ENCODE results near the gene HOXD10.

Gene HOXD10

GRCh38 chr2:176160251-176160985 is 43.8 kb downstream of the HOXD10 start:
- Histone ChIP-seq H3K9ac (ENCODE audit: low read length) (no peak overlapping the region), H3K27ac (ENCODE audit: low read length) (no peak overlapping the region), H3K4me1 (ENCODE audit: low read length) (no peaks in the 10 kb centered on the region), H3K4me3 (ENCODE audit: low read length) (no peak overlapping the region), H3K36me3 (replicated peaks; ENCODE audit: insufficient read depth, low read length) (no peaks in the 10 kb centered on the region), H3K79me2 (ENCODE audit: low read length) (no peaks in the 10 kb centered on the region), H3K4me2 (ENCODE audit: low read depth, low read length) (no peak overlapping the region), H3K9me2 (replicated peaks; ENCODE audit: insufficient read depth, low read length) (no peaks in the 10 kb centered on the region), H3K9me3 (replicated peaks; ENCODE audit: insufficient read depth, low read length) (no peaks in the 10 kb centered on the region), H3F3A (ENCODE audit: insufficient read depth, low read length) (no peaks in the 10 kb centered on the region), H2AFZ (ENCODE audit: low read length) (no peak overlapping the region), H4K20me1 (ENCODE audit: insufficient read depth, low read length) (no peaks in the 10 kb centered on the region), H3K27me3 (replicated peaks; ENCODE audit: insufficient read depth, low read length) (peaks cover 8% of the 10 kb centered on the region; the same call in 1 of the 2 replicates)
- DNase-seq = no peak
- TF ChIP-seq EZH2phosphoT487 (IDR thresholded peaks at IDR 0.05; ENCODE audit: low read length) = no peak
- TF ChIP-seq CTCF (IDR thresholded peaks at IDR 0.05; ENCODE audit: low read length) = no peak
- no peak for TF ChIP-seq EZH2 (optimal IDR thresholded peaks at IDR 0.05; ENCODE audit: low read depth, low read length)

- H3F3A ChIP-seq (ENCODE audit: insufficient read depth, low read length) = no peaks in the 10 kb centered on the region
- H3K4me1 ChIP-seq (ENCODE audit: low read length) = no peaks in the 10 kb centered on the region
- no peak overlapping the region for H2AFZ ChIP-seq (ENCODE audit: low read length)
These were observed 44.6 kb downstream of the HOXD10 start for GRCh38 chr2:176160986-176161824.

More at GRCh38 chr2:176160986-176161824, 44.6 kb downstream of the HOXD10 start:
- Histone ChIP-seq H3K9ac (ENCODE audit: low read length) (no peak overlapping the region), H3K27me3 (replicated peaks; ENCODE audit: insufficient read depth, low read length) (peaks cover 8% of the 10 kb centered on the region; the same call in 1 of the 2 replicates), H3K27ac (ENCODE audit: low read length) (no peak overlapping the region), H3K36me3 (replicated peaks; ENCODE audit: insufficient read depth, low read length) (no peaks in the 10 kb centered on the region), H3K4me3 (ENCODE audit: low read length) (no peak overlapping the region), H3K9me2 (replicated peaks; ENCODE audit: insufficient read depth, low read length) (no peaks in the 10 kb centered on the region), H4K20me1 (ENCODE audit: insufficient read depth, low read length) (no peaks in the 10 kb centered on the region), H3K79me2 (ENCODE audit: low read length) (no peaks in the 10 kb centered on the region), H3K4me2 (ENCODE audit: low read depth, low read length) (no peak overlapping the region), H3K9me3 (replicated peaks; ENCODE audit: insufficient read depth, low read length) (no peaks in the 10 kb centered on the region)
- DNase-seq = no peak
- TF ChIP-seq CTCF (IDR thresholded peaks at IDR 0.05; ENCODE audit: low read length) (no peak), EZH2 (optimal IDR thresholded peaks at IDR 0.05; ENCODE audit: low read depth, low read length) (no peak), EZH2phosphoT487 (IDR thresholded peaks at IDR 0.05; ENCODE audit: low read length) (no peak)
